ENCODE results near the gene CYP19A1. TPM values are rescaled to one million over a fixed set of nuclear protein-coding genes. Genes with fewer than 3 reads are reported as not detected.
"Not testable (repeated sequence)": the region's sequence is repeated elsewhere in the genome, so short reads cannot be mapped to it uniquely, and the experiment has no call there.

Gene CYP19A1
- total and polyA plus RNA-seq, 2 experiments from 2014 or later = 0.76 to 1.2 TPM

- DNase-seq = no peak
- Histone ChIP-seq H3K9ac (no peak overlapping the region), H4K20me1 (ENCODE audit: insufficient read depth) (no peaks in the 10 kb centered on the region), H3K4me1 (ENCODE audit: insufficient read depth) (peaks cover 19% of the 10 kb centered on the region), H2AFZ (no peak overlapping the region), H3F3A (ENCODE audit: insufficient read depth) (peaks cover 18% of the 10 kb centered on the region), H3K4me3 (no peak overlapping the region), H3K27ac (no peak overlapping the region), H3K36me3 (ENCODE audit: low read depth) (no peaks in the 10 kb centered on the region), H3K9me2 (ENCODE audit: insufficient read depth) (no peaks in the 10 kb centered on the region), H3K9me3 (ENCODE audit: low read depth) (no peaks in the 10 kb centered on the region), H3K4me2 (ENCODE audit: unreplicated experiment) (no peak overlapping the region), H3K27me3 (replicated peaks; ENCODE audit: insufficient read depth) (no peaks in the 10 kb centered on the region), H3K79me2 (ENCODE audit: insufficient read depth) (no peaks in the 10 kb centered on the region)
- 93% methylated on average over 3 of the region's 3 CpGs for WGBS, 2 experiments (ENCODE audit: low coverage in 1 of 2, low lambda C conversion rate in 2 of 2, missing lambda C conversion rate in 2 of 2)
- in situ Hi-C loops (cut with MboI) = no loop called here
- TF ChIP-seq EZH2 (IDR thresholded peaks at IDR 0.05; ENCODE audit: insufficient read depth, poor library complexity, severe bottlenecking) (no peak), EZH2phosphoT487 (IDR thresholded peaks at IDR 0.05; ENCODE audit: insufficient read depth, low read depth) (no peak)
Measured at GRCh38 chr15:51263116-51263515, 75.3 kb downstream of the CYP19A1 start.

GRCh38 chr15:51262463-51262862 lies 75.9 kb downstream of the CYP19A1 start:
- H3K9ac ChIP-seq = no peak overlapping the region
- WGBS, 2 experiments (ENCODE audit: low coverage in 1 of 2, low lambda C conversion rate in 2 of 2, missing lambda C conversion rate in 2 of 2) = 43 to 49% methylated on average over 2 of the region's 2 CpGs
- H3K4me2 ChIP-seq (ENCODE audit: unreplicated experiment) = no peak overlapping the region
- TF ChIP-seq EZH2phosphoT487 (IDR thresholded peaks at IDR 0.05; ENCODE audit: insufficient read depth, low read depth) (no peak), EZH2 (IDR thresholded peaks at IDR 0.05; ENCODE audit: insufficient read depth, poor library complexity, severe bottlenecking) (no peak)
- no peak overlapping the region for H3K4me3 ChIP-seq
- no peak overlapping the region for H3K27ac ChIP-seq
- peaks cover 18% of the 10 kb centered on the region for H3F3A ChIP-seq (ENCODE audit: insufficient read depth)
- in situ Hi-C loops (cut with MboI) = no loop called here
- no peaks in the 10 kb centered on the region for H4K20me1 ChIP-seq (ENCODE audit: insufficient read depth)
- no peaks in the 10 kb centered on the region for H3K79me2 ChIP-seq (ENCODE audit: insufficient read depth)
- DNase-seq = no peak
- H3K27me3 ChIP-seq (replicated peaks; ENCODE audit: insufficient read depth) = no peaks in the 10 kb centered on the region
- H3K36me3 ChIP-seq (ENCODE audit: low read depth) = no peaks in the 10 kb centered on the region
- H3K9me3 ChIP-seq (ENCODE audit: low read depth) = no peaks in the 10 kb centered on the region
- H3K4me1 ChIP-seq (ENCODE audit: insufficient read depth) = peaks cover 19% of the 10 kb centered on the region
- H3K9me2 ChIP-seq (ENCODE audit: insufficient read depth) = no peaks in the 10 kb centered on the region
- no peak overlapping the region for H2AFZ ChIP-seq

DNA sequence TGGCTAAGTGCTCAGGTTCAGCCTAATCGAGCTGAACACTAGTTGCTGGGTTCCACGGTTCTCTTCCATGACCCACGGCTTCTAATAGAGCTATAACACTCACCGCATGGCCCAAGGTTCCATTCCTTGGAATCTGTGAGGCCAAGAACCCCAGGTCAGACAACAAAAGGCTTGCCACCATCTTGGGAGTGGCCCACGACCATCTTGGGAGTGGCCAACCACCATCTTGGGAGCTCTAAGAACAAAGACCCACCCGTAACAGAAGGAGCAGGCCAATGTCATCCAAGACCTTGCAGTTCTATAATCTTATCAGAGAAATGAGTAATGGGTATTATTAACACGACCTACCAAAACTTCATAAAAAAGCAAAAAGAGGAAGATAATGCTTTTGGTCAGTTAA lies 77.3 kb downstream of the CYP19A1 start:
- H3K9me3 ChIP-seq (ENCODE audit: low read depth); in situ Hi-C loops (cut with MboI): not testable (repeated sequence)
- 83% methylated on average over 7 of the region's 7 CpGs for WGBS, 2 experiments (ENCODE audit: low coverage in 1 of 2, low lambda C conversion rate in 2 of 2, missing lambda C conversion rate in 2 of 2)

DNA sequence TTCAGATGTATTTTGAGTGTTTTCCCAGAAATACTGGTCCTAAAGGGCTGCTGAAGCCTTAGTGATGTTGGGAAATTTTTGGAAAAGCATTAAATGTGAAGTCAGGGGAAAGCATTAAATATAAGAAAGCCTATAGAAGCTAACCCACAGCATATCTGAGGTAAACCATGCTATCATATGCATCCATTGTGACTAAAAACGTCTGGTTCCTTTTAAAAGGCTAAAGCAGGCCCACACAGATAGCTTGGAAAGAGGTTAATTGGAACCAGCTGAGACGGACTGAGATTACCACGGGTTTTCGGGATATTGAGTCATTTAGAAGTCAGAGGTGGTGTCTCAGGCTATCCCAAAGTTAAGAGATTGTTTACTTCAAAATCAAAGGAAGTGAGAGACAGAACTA lies 78.2 kb downstream of the CYP19A1 start:
- H4K20me1 ChIP-seq (ENCODE audit: insufficient read depth) = no peaks in the 10 kb centered on the region
- peak; percentile 88 for DNase-seq
- no peaks in the 10 kb centered on the region for H3K36me3 ChIP-seq (ENCODE audit: low read depth)
- no peak overlapping the region for H3K9ac ChIP-seq
- peak overlapping the region; percentile 21 for H3K4me2 ChIP-seq (ENCODE audit: unreplicated experiment)
- H3K79me2 ChIP-seq (ENCODE audit: insufficient read depth) = no peaks in the 10 kb centered on the region
- H3F3A ChIP-seq (ENCODE audit: insufficient read depth) = peaks cover 18% of the 10 kb centered on the region
- TF ChIP-seq EZH2phosphoT487 (IDR thresholded peaks at IDR 0.05; ENCODE audit: insufficient read depth, low read depth) (no peak), EZH2 (IDR thresholded peaks at IDR 0.05; ENCODE audit: insufficient read depth, poor library complexity, severe bottlenecking) (no peak)
- 2 to 5% methylated on average over 4 of the region's 4 CpGs for WGBS, 2 experiments (ENCODE audit: low coverage in 1 of 2, low lambda C conversion rate in 2 of 2, missing lambda C conversion rate in 2 of 2)
- no peak overlapping the region for H3K4me3 ChIP-seq
- H3K27ac ChIP-seq = peak overlapping the region; percentile 30
- H3K9me3 ChIP-seq (ENCODE audit: low read depth) = no peaks in the 10 kb centered on the region
- H3K27me3 ChIP-seq (replicated peaks; ENCODE audit: insufficient read depth) = no peaks in the 10 kb centered on the region
- in situ Hi-C loops (cut with MboI) = no loop called here
- H3K4me1 ChIP-seq (ENCODE audit: insufficient read depth) = peaks cover 19% of the 10 kb centered on the region
- no peaks in the 10 kb centered on the region for H3K9me2 ChIP-seq (ENCODE audit: insufficient read depth)
- H2AFZ ChIP-seq = no peak overlapping the region

More for the DNA sequence above, 77.3 kb downstream of the CYP19A1 start:
- H3K4me3 ChIP-seq; H3K27ac ChIP-seq; H3K4me2 ChIP-seq (ENCODE audit: unreplicated experiment); H2AFZ ChIP-seq; DNase-seq; H3K9me2 ChIP-seq (ENCODE audit: insufficient read depth); H3K79me2 ChIP-seq (ENCODE audit: insufficient read depth); H3K36me3 ChIP-seq (ENCODE audit: low read depth); H3K27me3 ChIP-seq (replicated peaks; ENCODE audit: insufficient read depth); H4K20me1 ChIP-seq (ENCODE audit: insufficient read depth); H3K9ac ChIP-seq: not testable (repeated sequence)
- Histone ChIP-seq H3F3A (ENCODE audit: insufficient read depth) (peaks cover 18% of the 10 kb centered on the region), H3K4me1 (ENCODE audit: insufficient read depth) (peaks cover 19% of the 10 kb centered on the region)

DNA sequence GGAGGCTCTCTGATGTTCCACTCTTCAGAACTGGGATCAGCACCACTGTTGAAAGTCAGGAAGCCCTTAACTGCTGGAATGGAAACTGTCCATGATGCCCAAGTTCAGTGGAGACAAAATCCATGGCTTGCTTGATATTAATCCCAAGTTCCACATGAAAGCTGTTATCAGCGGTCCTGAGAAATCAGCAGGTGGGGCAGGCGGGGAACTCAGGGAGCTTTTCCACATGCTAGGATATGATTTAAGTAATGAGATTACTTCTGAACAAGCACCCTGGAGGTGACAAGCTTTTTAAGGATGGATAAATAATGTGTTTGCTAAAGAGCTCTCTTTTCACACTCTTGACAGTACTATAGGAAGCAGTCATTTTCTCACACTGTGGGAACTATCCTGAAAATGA lies 82.9 kb downstream of the CYP19A1 start:
- Histone ChIP-seq H3K4me2 (ENCODE audit: unreplicated experiment) (no peak overlapping the region), H3K79me2 (ENCODE audit: insufficient read depth) (no peaks in the 10 kb centered on the region), H3K27ac (no peak overlapping the region), H3K27me3 (replicated peaks; ENCODE audit: insufficient read depth) (no peaks in the 10 kb centered on the region), H4K20me1 (ENCODE audit: insufficient read depth) (no peaks in the 10 kb centered on the region), H3K36me3 (ENCODE audit: low read depth) (no peaks in the 10 kb centered on the region), H2AFZ (no peak overlapping the region), H3K9ac (no peak overlapping the region), H3K4me3 (no peak overlapping the region), H3K9me3 (ENCODE audit: low read depth) (no peaks in the 10 kb centered on the region), H3K4me1 (ENCODE audit: insufficient read depth) (peaks cover 28% of the 10 kb centered on the region), H3F3A (ENCODE audit: insufficient read depth) (peaks cover 16% of the 10 kb centered on the region), H3K9me2 (ENCODE audit: insufficient read depth) (no peaks in the 10 kb centered on the region)
- in situ Hi-C loops (cut with MboI) = no loop called here
- WGBS, 2 experiments (ENCODE audit: low coverage in 1 of 2, low lambda C conversion rate in 2 of 2, missing lambda C conversion rate in 2 of 2) = 96 to 98% methylated on average over 2 of the region's 2 CpGs
- TF ChIP-seq EZH2phosphoT487 (IDR thresholded peaks at IDR 0.05; ENCODE audit: insufficient read depth, low read depth) (no peak), EZH2 (IDR thresholded peaks at IDR 0.05; ENCODE audit: insufficient read depth, poor library complexity, severe bottlenecking) (no peak)
- DNase-seq = no peak

All from GM23248 (cell line).